Activated T-cell treated with anti-CD3 and anti-CD28 coated beads for 48 hours (primary cell): Measurements from ENCODE around the gene MAP4K5.
"Not testable (repeated sequence)": the region's sequence is repeated elsewhere in the genome, so short reads cannot be mapped to it uniquely, and the experiment has no call there.

ENCODE experiments used
- DNase-seq: peaks from one replicate; pipeline ENCODE4 v3.0.0-alpha.2; 2020; ENCODE audit warnings: low read depth

The MAP4K5 gene

DNA sequence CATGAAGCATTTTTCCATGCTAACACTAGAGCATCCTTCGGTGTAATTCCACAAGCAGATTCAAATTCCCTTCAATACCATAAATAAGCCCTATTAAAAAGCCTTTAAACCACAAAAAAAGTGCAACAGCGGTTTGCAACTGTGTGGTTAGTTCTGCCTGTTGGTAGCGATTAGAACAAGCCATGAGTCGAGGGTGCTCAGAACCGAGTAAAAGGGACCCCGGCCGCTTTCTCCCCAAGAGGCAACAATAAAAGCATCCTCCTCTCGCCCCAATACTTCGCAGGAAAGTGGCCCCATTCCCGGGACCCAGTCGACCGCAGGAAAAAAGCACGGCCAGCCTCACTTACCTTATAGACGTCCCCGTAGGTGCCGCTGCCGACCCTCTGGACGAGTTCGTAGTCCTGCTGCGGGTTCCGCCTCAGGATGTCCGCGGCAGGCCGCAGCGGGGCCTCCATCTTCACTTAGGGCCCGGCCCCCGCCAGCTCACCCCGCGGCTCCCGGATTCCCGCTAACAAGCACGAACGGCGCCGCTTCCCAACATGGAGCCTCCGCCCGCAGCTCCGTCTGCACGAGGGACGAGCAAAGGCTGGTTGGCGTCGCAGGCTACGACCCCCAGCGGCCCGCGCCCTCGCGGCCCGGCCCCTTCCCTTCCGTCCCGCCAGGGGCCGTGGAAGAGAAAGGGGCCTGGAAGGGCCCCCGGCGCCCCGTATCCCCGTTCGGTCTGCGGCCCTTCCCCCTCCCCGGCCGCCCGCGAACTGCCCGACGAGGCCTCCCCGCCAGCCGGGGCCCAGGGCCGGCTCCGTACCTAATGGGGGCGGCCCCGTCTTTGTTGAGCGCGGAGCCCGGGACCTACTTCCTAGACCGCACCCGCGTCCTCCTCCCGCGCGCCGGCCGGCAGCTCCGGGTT is 521 bp downstream of the MAP4K5 start:
- DNase-seq: peak; percentile 19

DNA sequence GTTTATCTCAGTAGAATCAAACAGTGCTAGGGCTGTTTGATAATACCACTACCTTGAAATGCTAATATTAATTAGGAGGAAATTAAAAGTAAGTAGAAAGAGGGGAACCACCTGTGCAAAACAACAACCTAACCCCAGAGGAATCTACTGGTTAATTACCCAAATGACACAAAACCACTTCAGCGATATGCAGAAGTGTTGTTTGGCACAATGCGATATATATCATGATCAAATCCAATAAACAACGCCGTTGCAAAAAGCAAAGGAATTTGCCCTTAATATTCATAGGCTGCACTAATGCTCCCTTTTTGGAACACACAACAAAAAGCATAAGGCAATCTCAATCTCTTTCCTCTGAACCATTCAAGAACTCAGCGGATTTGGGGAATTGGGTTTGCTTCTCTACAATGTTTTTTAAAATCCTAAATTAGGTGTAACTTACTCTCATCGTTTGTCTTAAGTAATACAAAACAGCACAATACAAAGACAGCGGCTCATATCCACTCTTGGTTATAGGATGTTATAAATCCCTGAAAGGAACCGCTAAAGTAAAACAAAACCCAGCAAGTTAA is 1.5 kb downstream of the MAP4K5 start:
- no peak for DNase-seq

DNA sequence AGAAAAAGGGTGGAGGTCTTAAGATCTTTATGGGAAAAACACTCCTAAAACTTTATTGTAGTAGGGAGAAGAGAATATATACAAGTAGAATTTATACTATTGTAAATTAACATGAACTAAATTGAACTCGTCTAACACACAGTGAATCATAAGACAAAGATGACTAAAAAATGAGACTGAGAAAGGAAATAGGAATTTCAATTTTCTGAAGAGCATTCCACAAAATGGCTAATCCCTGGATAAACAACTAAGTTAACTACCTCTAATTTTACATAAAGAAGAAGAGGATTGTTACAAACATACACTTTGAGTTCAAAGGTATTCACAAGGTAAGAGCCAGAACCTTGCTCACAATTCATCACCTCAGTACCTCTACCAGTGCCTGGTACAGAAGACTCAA is 2.0 kb downstream of the MAP4K5 start:
- DNase-seq: no peak

DNA sequence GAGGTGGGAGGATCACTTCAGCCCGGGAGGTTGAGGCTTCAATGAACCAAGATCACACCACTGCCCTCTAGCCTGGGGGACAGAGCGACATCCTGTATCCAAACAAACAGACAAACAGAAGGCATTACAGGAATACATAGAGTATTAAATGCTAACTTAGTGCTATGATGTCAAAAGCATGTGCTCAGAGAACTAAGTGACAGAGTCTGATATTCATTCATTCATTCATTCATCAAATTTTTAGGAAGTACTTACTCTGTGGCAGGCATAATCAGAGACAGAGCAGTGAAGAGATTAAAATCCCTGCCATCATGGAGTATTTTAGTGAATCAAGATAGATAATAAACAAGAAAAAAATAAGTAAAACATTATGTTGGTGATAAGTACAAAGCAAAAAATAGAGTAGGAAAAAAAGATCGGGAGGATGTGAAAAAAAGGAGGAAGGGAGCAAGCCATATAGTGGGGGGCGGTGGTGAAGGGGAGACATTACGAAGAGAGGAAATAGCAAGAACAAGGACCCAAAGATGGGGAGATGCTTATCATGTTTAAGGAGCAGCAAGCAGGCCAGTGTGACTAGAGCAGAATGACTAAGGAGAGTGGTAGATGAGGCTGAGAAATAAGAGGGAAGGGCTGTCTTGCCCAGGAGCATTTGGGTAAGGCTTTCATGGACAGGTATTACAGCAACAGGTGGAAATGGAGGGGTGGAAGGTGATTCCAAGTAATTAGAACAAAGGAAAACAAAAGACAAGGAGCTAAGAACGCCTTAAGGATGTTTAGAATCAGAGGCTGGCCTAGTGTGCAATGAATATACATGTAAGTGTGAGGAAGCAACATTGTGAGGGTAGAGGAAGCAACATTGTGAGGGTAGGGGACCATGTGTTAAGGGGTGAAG is 2.8 kb downstream of the MAP4K5 start:
- DNase-seq: no peak

DNA sequence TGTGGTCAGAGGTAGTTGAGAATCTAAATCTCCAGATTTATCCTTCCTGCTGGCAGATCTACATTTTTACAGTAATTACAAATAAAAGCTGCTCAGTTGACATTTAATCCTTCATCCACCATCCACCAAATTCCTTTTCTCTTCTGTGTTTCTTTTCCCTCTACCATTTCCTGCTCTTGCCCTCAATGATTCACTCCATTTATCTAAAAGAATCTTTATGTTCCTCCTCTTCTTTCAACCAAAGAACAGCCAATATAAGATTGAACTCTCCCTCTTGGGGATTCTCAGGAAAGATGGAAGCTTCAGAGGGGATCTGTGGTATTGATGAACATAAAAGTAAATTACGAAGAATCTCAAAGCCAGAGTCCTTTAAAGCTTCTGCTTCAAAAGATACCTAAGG is 4.4 kb downstream of the MAP4K5 start:
- DNase-seq: no peak

DNA sequence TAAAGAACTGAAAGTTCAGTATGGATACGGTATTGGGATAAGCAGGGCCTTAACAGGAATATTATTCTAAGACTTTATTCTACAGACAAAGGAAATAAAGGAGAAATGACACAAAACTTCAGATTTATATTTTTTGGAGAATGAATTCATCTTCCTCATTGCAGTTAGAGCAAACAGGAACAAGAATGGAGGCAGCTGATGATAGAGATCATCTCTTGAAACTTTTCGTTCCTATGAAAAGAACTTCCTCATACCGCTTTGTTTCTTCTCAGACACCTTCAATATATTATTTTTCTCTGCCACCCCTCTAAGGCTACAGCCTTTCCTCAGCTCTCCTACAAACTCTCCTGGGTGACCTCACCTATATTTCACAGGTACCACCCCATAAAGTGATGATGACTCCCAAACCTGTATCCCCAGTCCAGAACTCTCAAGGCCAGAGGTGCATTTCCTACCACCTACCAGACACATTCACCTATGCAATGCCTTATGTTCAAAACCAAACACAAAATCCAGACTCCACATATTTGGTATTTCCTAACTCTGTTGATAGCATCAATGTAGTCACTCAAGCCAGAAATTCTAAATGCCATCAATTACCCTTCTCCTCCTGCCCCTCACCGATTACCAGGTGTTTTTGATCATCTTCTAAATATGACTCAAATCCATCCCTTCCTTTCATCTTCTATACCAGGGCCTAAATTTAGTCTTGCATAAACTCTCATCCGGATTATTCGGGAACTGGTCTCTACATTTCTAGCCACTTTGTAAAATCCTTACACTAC is 7.4 kb downstream of the MAP4K5 start:
- DNase-seq: no peak

DNA sequence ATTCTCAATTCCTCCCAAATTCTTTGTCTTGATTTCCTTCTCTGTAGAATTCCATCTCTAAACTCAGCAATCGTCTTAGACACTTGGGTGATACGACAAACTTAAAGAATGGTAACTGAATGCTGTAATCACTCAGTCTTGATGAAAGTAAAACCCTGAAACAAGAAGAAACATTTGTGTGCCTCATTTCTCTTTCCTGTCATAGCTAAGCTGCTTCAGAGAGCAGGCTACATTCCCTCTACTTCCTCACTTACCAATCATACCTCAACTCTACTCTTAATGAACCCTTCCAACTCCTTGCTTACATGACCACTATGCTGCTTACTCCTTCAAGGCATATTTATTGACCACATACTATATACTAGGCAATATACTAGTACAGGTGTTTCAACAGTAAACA is 8.3 kb downstream of the MAP4K5 start:
- no peak for DNase-seq

DNA sequence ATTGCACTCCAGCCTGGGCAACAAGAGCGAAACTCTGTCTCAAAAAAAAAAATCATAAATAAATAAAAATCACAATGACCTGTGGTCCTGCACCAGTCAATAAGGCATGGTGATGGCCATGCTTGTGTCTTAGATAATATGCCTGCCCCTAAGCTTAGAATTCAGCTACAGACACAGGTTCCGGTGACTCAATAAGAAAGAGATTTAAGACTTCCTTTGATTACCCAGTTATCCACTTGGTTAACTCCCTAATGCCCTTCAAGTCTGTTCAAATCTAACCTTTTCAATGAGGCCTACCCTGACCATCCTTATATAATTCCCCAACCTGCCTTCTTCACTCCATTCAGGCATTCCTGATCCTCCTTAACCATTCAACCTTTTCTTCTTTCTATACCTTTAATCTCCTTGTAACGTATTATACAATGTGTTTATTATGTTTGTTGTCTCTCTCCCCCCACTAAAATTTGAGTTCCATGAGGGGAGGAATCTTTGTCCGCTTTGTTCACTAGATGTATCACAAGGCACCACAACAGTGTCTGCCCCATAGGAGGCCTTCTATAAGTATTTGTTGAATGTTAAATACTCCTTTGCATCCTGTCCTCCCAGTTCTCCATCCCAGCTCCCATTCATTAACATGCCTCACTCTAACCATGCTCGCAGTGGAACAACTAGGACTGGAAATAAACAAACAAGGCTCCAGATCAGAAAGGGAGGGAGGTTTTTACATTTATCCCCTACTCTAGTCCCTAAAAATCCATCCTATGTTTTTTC is 8.9 kb downstream of the MAP4K5 start:
- no peak for DNase-seq

DNA sequence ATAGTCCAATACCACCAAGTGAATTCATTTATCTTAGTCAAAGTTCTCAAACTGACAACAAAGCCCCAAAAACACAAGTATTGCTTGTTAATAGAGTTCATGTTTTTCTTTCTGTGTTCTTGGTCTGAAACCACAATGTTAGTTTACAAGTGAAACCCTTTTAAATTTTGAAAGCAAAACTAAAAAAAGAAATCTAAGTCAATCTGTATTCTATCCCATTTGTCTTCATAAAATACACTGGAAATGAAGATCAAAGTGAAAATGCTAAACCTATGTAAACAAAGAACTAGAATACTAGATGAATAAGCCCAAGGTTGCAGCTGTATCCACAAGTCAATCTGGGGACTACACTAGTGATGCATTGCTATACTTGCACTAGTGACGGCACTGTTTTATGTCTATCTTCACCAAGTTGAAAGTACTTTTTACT is 10.4 kb downstream of the MAP4K5 start:
- DNase-seq: no peak

DNA sequence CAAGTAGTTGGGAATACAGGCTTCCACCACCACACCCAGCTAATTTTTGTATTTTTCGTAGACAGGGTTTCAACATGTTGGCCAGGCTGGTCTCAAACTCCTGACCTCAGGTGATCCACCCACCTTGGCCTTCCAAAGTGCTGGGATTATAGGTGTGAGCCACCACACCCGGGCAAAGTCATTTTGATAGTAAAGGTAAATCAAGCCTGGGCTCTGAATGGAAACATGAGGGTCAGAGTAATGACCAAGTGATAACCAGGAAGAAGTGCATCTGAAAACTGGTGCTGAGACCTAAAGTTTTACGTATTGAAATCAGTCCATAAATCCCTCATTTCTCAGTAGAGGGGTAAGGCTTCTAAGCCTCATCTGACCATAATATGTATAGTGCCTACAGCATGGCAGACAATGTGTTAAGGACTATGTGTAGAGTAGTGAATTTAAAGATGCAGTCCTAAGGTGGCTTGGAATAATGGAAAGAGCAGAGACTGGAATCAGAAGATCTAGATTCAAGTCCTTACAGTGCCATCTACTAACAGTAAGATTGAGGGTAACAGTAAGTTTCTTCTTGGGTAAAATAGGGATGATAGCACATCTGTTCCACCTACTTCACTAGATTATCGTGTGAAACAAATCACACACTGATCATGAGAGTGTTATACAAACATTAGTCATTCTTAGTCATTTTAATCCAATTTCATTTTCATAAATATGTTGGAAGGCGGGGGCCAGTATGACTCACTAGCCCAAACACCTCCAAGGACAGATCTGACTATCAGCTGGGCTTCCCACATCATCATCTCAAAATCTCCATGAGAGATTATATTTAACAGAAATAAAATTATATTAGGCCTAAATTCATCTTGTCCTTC is 11.2 kb downstream of the MAP4K5 start:
- peak; percentile 56 for DNase-seq

DNA sequence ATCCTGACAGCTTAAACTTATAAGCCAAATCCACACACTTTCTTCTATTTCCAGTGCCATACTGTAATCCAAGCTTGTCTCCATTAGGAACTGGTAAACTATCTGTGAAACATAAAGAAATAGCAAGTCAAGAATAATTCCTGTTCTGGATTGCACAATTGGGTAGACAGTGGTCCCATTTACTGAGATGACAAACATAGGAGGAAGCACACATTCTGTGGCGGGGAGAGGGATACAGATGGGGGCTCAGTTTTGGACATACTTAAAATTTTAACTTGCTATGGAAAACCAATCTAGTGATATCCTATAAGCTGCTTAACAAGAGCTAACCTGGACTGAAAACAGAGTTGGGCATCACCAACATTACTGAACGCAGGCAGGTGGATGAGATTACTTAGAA is 16.3 kb downstream of the MAP4K5 start:
- DNase-seq: no peak

DNA sequence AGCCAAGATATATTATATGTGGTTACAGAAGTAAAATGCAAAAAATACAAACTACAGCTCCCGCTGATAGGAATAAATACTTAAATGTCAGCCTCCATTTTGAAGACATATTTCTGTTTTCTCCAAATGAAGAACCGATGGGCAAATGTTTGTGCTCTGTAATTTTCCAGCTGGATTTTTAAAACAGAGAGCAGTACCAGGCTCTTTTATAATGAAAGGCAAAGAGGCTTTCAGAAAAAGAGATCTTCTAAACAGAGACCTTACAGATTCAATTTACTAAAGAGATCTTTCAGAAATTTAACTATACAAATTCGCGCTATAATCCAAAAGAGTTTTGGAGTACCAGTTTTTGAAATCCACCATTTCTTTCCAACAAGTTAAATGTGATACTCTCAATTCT is 19.9 kb downstream of the MAP4K5 start:
- no peak for DNase-seq

DNA sequence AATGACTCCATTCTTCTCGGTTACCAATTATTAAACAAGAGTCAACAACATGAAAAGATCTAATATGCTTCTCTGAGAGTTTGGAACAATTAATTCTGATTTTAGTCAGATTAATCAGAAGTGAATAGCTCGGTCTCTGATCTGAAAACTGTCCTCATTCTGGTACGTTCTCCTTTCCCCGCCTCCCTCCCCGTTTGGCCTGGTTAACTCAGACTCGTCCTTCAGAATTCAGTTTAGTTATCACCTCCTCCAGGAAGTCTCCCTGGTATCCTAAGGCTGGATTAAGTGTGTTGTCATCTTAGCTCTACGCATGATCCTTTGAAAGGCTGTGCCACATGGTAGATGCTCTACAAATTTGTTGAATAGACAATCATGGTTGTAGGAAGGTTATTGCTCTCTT is 22.2 kb downstream of the MAP4K5 start:
- DNase-seq: no peak

DNA sequence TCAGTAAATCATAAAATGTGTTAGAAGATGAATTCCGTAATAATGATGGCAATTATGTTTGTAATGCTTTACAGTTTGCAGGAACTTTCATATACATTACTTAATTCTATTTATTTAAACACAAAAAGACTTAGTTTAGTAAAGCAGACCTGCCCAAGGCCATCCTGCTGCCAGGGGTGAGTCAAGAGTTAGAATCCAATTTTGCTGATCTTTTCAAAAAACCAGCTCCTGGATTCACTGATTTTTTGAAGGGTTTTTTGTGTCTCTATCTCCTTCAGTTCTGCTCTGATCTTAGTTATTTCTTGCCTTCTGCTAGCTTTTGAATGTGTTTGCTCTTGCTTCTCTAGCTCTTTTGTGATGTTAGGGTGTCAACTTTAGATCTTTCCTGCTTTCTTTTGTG is 25.3 kb downstream of the MAP4K5 start:
- DNase-seq: not testable (repeated sequence)

DNA sequence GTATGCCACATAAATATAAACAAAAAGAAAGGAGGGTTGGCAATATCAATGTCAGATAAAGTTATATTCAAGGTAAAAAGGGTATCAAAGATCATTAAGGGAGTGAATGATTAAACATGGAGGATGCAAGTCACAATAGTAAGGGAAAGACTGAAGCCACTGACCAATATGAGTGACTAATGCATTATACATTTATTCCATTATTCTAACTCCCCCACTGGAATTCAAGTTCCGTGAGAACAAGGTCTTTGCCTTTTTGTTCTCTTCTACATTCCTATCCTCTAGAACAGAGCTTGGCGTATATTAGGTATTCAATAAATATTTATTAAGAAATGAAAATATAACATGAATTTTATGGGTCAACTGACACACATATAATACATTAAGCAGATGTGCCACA is 30.7 kb downstream of the MAP4K5 start:
- no peak for DNase-seq

DNA sequence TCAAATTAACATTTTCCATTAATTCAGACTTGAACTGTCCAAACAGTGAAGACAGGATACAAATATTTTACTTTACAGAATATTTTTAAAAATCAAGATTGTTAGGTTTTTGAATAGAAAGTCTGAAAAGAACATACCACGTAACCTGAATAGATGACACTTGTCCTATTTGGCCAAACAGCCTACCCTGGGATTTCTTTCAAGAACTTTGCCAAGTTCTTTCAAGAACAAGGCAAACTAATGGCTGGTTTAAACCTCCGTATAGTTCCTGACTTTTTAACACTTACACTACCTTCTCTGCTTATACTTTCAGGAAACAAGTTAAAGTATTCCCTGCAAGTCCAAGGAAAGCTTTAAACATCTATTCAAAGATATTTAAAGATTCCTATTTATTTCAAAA is 35.0 kb downstream of the MAP4K5 start:
- no peak for DNase-seq

DNA sequence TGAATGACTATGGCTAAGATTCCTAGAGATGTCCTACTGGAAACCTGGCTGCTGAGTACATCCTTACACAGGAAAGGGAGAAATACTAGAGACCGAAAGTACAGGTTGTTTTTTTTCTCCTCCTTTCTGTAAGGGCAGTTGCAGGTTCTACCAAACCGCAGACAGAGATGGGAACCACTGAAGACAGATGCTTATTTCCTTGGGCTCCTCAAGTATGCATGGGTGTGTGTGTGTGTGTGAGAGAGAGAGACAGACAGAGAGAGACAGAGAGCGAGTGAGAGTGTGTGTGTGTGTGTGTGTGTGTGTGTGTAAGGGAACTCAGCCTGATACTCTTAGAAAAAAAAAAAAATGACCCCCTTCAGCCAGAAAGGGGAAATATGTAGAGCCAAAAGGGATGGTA is 42.5 kb downstream of the MAP4K5 start:
- no peak for DNase-seq

DNA sequence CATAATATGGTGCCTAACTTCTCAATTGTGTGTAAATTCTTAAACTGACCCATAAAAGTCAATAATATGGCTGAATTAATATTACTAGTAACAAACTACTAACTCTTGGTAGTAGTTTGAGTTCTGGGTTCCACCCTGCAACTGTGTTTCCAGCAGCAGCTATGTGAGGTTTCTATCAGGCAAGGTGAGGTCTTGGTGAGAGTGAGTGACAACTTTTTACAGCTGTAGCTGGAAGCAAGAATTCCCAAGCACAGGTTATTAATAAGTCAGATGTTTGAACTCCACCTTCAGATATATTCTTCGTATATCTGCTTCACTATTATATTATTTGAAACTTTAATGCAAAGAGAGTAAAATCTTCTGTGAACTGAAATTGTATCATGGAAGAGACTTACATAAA is 43.8 kb downstream of the MAP4K5 start:
- no peak for DNase-seq

DNA sequence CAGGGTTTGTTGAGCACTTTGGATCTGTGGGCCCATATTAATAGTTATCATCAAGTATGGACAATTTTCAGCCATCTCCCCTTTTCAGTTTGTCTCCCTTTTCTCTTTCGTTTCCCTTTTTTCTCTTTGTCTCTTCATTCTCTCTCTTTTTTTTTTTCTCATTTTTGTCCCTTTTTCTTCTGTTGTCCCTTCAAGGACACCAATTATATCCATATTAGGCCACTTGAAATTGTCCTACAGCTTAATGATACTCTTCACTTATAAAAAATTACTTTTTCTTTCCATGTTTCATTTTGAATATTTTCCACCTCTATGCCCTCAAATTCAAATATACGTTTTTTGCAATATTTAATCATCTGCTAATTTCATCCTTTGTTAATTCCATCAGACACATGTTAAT is 53.3 kb downstream of the MAP4K5 start:
- DNase-seq: no peak

DNA sequence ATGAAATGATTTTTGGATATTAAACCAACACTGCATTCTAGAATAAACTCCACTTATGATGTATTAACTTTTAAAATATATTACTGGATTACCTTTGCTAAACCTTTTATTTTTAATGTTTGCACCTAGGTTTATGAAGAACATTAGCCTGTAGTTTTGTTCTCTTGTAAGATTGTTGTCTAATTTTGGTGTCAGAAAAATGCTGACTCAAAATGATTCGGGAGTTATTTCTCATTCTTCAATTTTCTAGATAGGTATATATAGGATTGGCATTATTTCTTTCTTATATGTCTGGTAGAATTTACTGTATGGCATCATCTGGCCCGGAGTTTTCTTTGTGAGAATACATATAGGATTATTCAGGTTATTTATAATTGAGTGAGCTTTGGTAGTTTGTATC is 54.6 kb downstream of the MAP4K5 start:
- no peak for DNase-seq
